CD4-positive, alpha-beta T cell treated with Interferon alpha-2 for 1 hour (primary cell): ENCODE results near the gene BRICD5.

ENCODE experiments used
- DNase-seq, 2 donors: peaks; one replicate each; pipeline ENCODE4 v3.0.0-alpha.2; 2020 to 2022

Gene BRICD5

GRCh38 chr16:2196981-2197511, 13.6 kb downstream of the BRICD5 start:
- no peak for DNase-seq

- peak in 1 of 2 donors; percentile 19 for DNase-seq
Observed at GRCh38 chr16:2196162-2196980, 14.3 kb downstream of the BRICD5 start, which contains the start of gene CASKIN1. TSS of gene CASKIN1 (minus strand) at chr16:2196605. CDS start at chr16:2196432, 173 bp downstream.

GRCh38 chr16:2195322-2196161, 15.1 kb downstream of the BRICD5 start:
- no peak for DNase-seq

GRCh38 chr16:2194852-2195321, 15.8 kb downstream of the BRICD5 start:
- peak; percentile 63 to 70 for DNase-seq

GRCh38 chr16:2194166-2194834, 16.4 kb downstream of the BRICD5 start:
- no peak for DNase-seq

GRCh38 chr16:2191446-2191706, 19.3 kb downstream of the BRICD5 start:
- DNase-seq: no peak

- no peak for DNase-seq
Observed at GRCh38 chr16:2190659-2191445, 19.8 kb downstream of the BRICD5 start.

- DNase-seq: no peak
Observed at GRCh38 chr16:2190002-2190658, 20.5 kb downstream of the BRICD5 start.

- DNase-seq: no peak
Observed at GRCh38 chr16:2189252-2189893, 21.3 kb downstream of the BRICD5 start.

GRCh38 chr16:2188395-2188794, 22.3 kb downstream of the BRICD5 start:
- no peak for DNase-seq

- no peak for DNase-seq
Observed at GRCh38 chr16:2187212-2187611, 23.5 kb downstream of the BRICD5 start.

GRCh38 chr16:2186505-2186904, 24.2 kb downstream of the BRICD5 start:
- no peak for DNase-seq

- no peak for DNase-seq
Observed at GRCh38 chr16:2186064-2186463, 24.6 kb downstream of the BRICD5 start.

GRCh38 chr16:2184962-2185361, 25.7 kb downstream of the BRICD5 start:
- DNase-seq: no peak

GRCh38 chr16:2184346-2184745, 26.3 kb downstream of the BRICD5 start:
- DNase-seq: no peak

- no peak for DNase-seq
Observed at GRCh38 chr16:2183671-2184070, 27.0 kb downstream of the BRICD5 start.

- no peak for DNase-seq
Observed at GRCh38 chr16:2181952-2182351, 28.7 kb downstream of the BRICD5 start.

GRCh38 chr16:2180962-2181923, 29.4 kb downstream of the BRICD5 start:
- DNase-seq: no peak

- no peak for DNase-seq
Observed at GRCh38 chr16:2180461-2180860, 30.2 kb downstream of the BRICD5 start.

GRCh38 chr16:2179576-2179975, 31.1 kb downstream of the BRICD5 start:
- DNase-seq: no peak
